ENCODE results near the gene KLHL11.
A peak's percentile ranks its signal among the peaks of the same experiment; 100 is the strongest.
"Not testable (repeated sequence)": the region's sequence is repeated elsewhere in the genome, so short reads cannot be mapped to it uniquely, and the experiment has no call there.

KLHL11 gene

GRCh38 chr17:41844971-41845370 lies 20.3 kb downstream of the KLHL11 start:
- ATAC-seq (replicated peaks) (no peak), DNase-seq (no peak)
- H3K4me1 Mint-ChIP-seq (ENCODE audit: low read depth in 2 of 2), result peaks cover 6 to 14% of the 10 kb centered on the region in 2 donors
- peaks cover 3% of the 10 kb centered on the region for H3K36me3 Mint-ChIP-seq (ENCODE audit: insufficient read depth)
- no peaks in the 10 kb centered on the region for H3K9me3 Mint-ChIP-seq
- H3K27me3 Mint-ChIP-seq, result no peaks in the 10 kb centered on the region
- H3K27ac Mint-ChIP-seq, result no peak overlapping the region
- H3K4me3 Mint-ChIP-seq, result no peak overlapping the region

GRCh38 chr17:41840781-41841180 lies 24.4 kb downstream of the KLHL11 start:
- DNase-seq; H3K27ac Mint-ChIP-seq; H3K27me3 Mint-ChIP-seq; H3K4me1 Mint-ChIP-seq (ENCODE audit: low read depth in 2 of 2); H3K4me3 Mint-ChIP-seq; H3K9me3 Mint-ChIP-seq; ATAC-seq (replicated peaks); H3K36me3 Mint-ChIP-seq (ENCODE audit: insufficient read depth): not testable (repeated sequence)

- not testable (repeated sequence) for H3K4me3 Mint-ChIP-seq; H3K27me3 Mint-ChIP-seq; DNase-seq; H3K4me1 Mint-ChIP-seq (ENCODE audit: low read depth in 2 of 2); H3K9me3 Mint-ChIP-seq; H3K36me3 Mint-ChIP-seq (ENCODE audit: insufficient read depth); H3K27ac Mint-ChIP-seq; ATAC-seq (replicated peaks)
Observed at GRCh38 chr17:41839448-41839847, 25.8 kb downstream of the KLHL11 start.

GRCh38 chr17:41837761-41838538 lies 27.3 kb downstream of the KLHL11 start, which contains the start of gene KLHL10:
TSS of gene KLHL10 (plus strand) at chr17:41837825. CDS start at chr17:41837933, 108 bp downstream.
- no peak within 1 kb of the TSS for H3K27ac Mint-ChIP-seq
- H3K4me1 Mint-ChIP-seq (ENCODE audit: low read depth in 2 of 2), result peaks cover 7 to 8% of the 10 kb centered on the region in 2 donors
- H3K4me3 Mint-ChIP-seq, result peak within 1 kb of the TSS; percentile 80
- DNase-seq (no peak), ATAC-seq (replicated peaks) (no peak)
- H3K9me3 Mint-ChIP-seq, result no peaks in the 10 kb centered on the region
- peaks cover 4% of the 10 kb centered on the region for H3K36me3 Mint-ChIP-seq (ENCODE audit: insufficient read depth)
- H3K27me3 Mint-ChIP-seq, result peaks cover 0 to 9% of the 10 kb centered on the region in 2 donors

GRCh38 chr17:41836550-41837196 lies 28.6 kb downstream of the KLHL11 start:
- Mint-ChIP-seq H3K9me3 (no peaks in the 10 kb centered on the region), H3K4me1 (ENCODE audit: low read depth in 2 of 2) (peaks cover 7 to 8% of the 10 kb centered on the region in 2 donors), H3K27ac (no peak overlapping the region), H3K27me3 (peaks cover 0 to 9% of the 10 kb centered on the region in 2 donors), H3K36me3 (ENCODE audit: insufficient read depth) (peaks cover 4% of the 10 kb centered on the region), H3K4me3 (peak overlapping the region; percentile 80)
- no peak for DNase-seq
- ATAC-seq (replicated peaks), result no peak

- Mint-ChIP-seq H3K27ac (peak within 1 kb of the TSS; percentile 35 to 69), H3K9me3 (no peaks in the 10 kb centered on the region), H3K27me3 (peaks cover 0 to 9% of the 10 kb centered on the region in 2 donors), H3K4me1 (ENCODE audit: low read depth in 2 of 2) (peaks cover 7 to 8% of the 10 kb centered on the region in 2 donors), H3K36me3 (ENCODE audit: insufficient read depth) (peaks cover 7% of the 10 kb centered on the region), H3K4me3 (peak within 1 kb of the TSS; percentile 80)
- peak; percentile 84 for ATAC-seq (replicated peaks)
- peak; percentile 23 to 34 (median 27) for DNase-seq
Observed at GRCh38 chr17:41835800-41836549, 29.2 kb downstream of the KLHL11 start, which contains the start of gene NT5C3B. TSS of gene NT5C3B (minus strand) at chr17:41836232. CDS start at chr17:41836193, 39 bp downstream.

GRCh38 chr17:41835214-41835799 lies 29.9 kb downstream of the KLHL11 start:
- Mint-ChIP-seq H3K36me3 (ENCODE audit: insufficient read depth) (peaks cover 12% of the 10 kb centered on the region), H3K27ac (peak overlapping the region; percentile 35 to 69), H3K4me3 (peak overlapping the region; percentile 80), H3K4me1 (ENCODE audit: low read depth in 2 of 2) (peaks cover 7 to 8% of the 10 kb centered on the region in 2 donors), H3K9me3 (no peaks in the 10 kb centered on the region), H3K27me3 (peaks cover 0 to 9% of the 10 kb centered on the region in 2 donors)
- peak; percentile 31 for ATAC-seq (replicated peaks)
- no peak for DNase-seq

- not testable (repeated sequence) for H3K4me1 Mint-ChIP-seq (ENCODE audit: low read depth in 2 of 2); DNase-seq; H3K27ac Mint-ChIP-seq; H3K9me3 Mint-ChIP-seq; ATAC-seq (replicated peaks); H3K4me3 Mint-ChIP-seq; H3K27me3 Mint-ChIP-seq
- H3K36me3 Mint-ChIP-seq (ENCODE audit: insufficient read depth), result peaks cover 27% of the 10 kb centered on the region
Observed at GRCh38 chr17:41829961-41830360, 35.3 kb downstream of the KLHL11 start.

- Mint-ChIP-seq H3K27ac (peak overlapping the region in 1 of 2 donors; percentile 59), H3K27me3 (no peaks in the 10 kb centered on the region), H3K36me3 (ENCODE audit: insufficient read depth) (peaks cover 15% of the 10 kb centered on the region), H3K4me3 (no peak overlapping the region), H3K9me3 (no peaks in the 10 kb centered on the region), H3K4me1 (ENCODE audit: low read depth in 2 of 2) (no peaks in the 10 kb centered on the region)
- ATAC-seq (replicated peaks) (no peak), DNase-seq (no peak)
Observed at GRCh38 chr17:41825175-41825845, 39.9 kb downstream of the KLHL11 start.

GRCh38 chr17:41824086-41824485 lies 41.1 kb downstream of the KLHL11 start:
- no peak overlapping the region for H3K4me3 Mint-ChIP-seq
- no peaks in the 10 kb centered on the region for H3K9me3 Mint-ChIP-seq
- ATAC-seq (replicated peaks) (no peak), DNase-seq (no peak)
- H3K36me3 Mint-ChIP-seq (ENCODE audit: insufficient read depth), result peaks cover 15% of the 10 kb centered on the region
- H3K4me1 Mint-ChIP-seq (ENCODE audit: low read depth in 2 of 2), result no peaks in the 10 kb centered on the region
- H3K27ac Mint-ChIP-seq, result no peak overlapping the region
- H3K27me3 Mint-ChIP-seq, result peaks cover 0 to 11% of the 10 kb centered on the region in 2 donors

GRCh38 chr17:41823580-41823979 lies 41.6 kb downstream of the KLHL11 start:
- Mint-ChIP-seq H3K9me3 (no peaks in the 10 kb centered on the region), H3K4me3 (no peak overlapping the region), H3K27ac (no peak overlapping the region), H3K4me1 (ENCODE audit: low read depth in 2 of 2) (no peaks in the 10 kb centered on the region), H3K27me3 (peaks cover 0 to 12% of the 10 kb centered on the region in 2 donors), H3K36me3 (ENCODE audit: insufficient read depth) (peaks cover 15% of the 10 kb centered on the region)
- ATAC-seq (replicated peaks), result no peak
- DNase-seq, result no peak

GRCh38 chr17:41823141-41823524 lies 42.1 kb downstream of the KLHL11 start:
- ATAC-seq (replicated peaks) (no peak), DNase-seq (no peak)
- H3K36me3 Mint-ChIP-seq (ENCODE audit: insufficient read depth), result peaks cover 15% of the 10 kb centered on the region
- H3K4me3 Mint-ChIP-seq, result no peak overlapping the region
- no peaks in the 10 kb centered on the region for H3K4me1 Mint-ChIP-seq (ENCODE audit: low read depth in 2 of 2)
- no peaks in the 10 kb centered on the region for H3K9me3 Mint-ChIP-seq
- peaks cover 4 to 16% of the 10 kb centered on the region in 2 donors for H3K27me3 Mint-ChIP-seq
- peak overlapping the region in 1 of 2 donors; percentile 1 for H3K27ac Mint-ChIP-seq
